A549 (cell line): Measurements from ENCODE around the gene CNTNAP2.

Source experiments
- CBX2 ChIP-seq: fragments of 200-600 bp; sonication (generic); IDR thresholded peaks from 2 replicates; pipeline ENCODE4 v1.6.1; 2016; ENCODE audit warnings: low read depth, mild to moderate bottlenecking, borderline replicate concordance
- CBX8 ChIP-seq: fragments of 200-600 bp; sonication (generic); IDR thresholded peaks from 2 replicates; pipeline ENCODE4 v1.6.1; 2016
- CHD2 ChIP-seq: fragments of 150-350 bp; IDR thresholded peaks from 2 replicates; pipeline ENCODE4 v1.6.1; 2014; ENCODE audit warnings: low read length; ENCODE audit not compliant: partially characterized antibody
- EHF ChIP-seq: fragments of 250-450 bp; sonication (Bioruptor Pico); IDR thresholded peaks from 2 replicates; pipeline ENCODE4 v1.5.0; 2020; ENCODE audit warnings: mild to moderate bottlenecking
- EP300 ChIP-seq, 2 experiments: fragments of >200 bp; sonication (Bioruptor Twin); formaldehyde crosslinking; IDR thresholded peaks; 2 replicates in 1 of 2; 3 replicates in 1 of 2; pipeline ENCODE4 v1.6.1; 2016 to 2017
- KDM1A ChIP-seq: fragments of 200-600 bp; sonication (generic); IDR thresholded peaks from 2 replicates; pipeline ENCODE4 v1.6.1; 2016; ENCODE audit warnings: low read depth, mild to moderate bottlenecking
- POLR2A ChIP-seq: IDR thresholded peaks from 2 replicates; pipeline ENCODE4 v1.6.1; 2012; ENCODE audit warnings: mild to moderate bottlenecking, low read length
- POLR2AphosphoS2 ChIP-seq: conservative IDR thresholded peaks from 2 replicates; pipeline ENCODE4 v1.6.1; 2012; ENCODE audit warnings: low read length, improper control_type of control experiment, inconsistent platforms
- RAD21 ChIP-seq, 2 experiments: fragments of >200 bp in 1 of 2; sonication (Bioruptor Twin) in 1 of 2; formaldehyde crosslinking in 1 of 2; IDR thresholded peaks in 1 of 2; conservative IDR thresholded peaks in 1 of 2; 2 replicates in 1 of 2; 3 replicates in 1 of 2; pipeline ENCODE4 v1.6.1; 2012 to 2018; ENCODE audit warnings: inconsistent platforms in 1 of 2
- SMC3 ChIP-seq: fragments of >200 bp; sonication (Bioruptor Twin); formaldehyde crosslinking; IDR thresholded peaks from 3 replicates; pipeline ENCODE4 v1.6.1; 2018; ENCODE audit warnings: inconsistent platforms
- TF ChIP-seq, protein P1 (sequence below): fragments of >200 bp; sonication (Bioruptor Twin); formaldehyde crosslinking; IDR thresholded peaks from 3 replicates; pipeline ENCODE4 v1.5.1; 2016
- TF ChIP-seq, protein P2 (sequence below): IDR thresholded peaks from 2 replicates; pipeline ENCODE4 v1.6.1; 2012
- TF ChIP-seq, protein P3 (sequence below): fragments of >200 bp; sonication (Bioruptor Twin); formaldehyde crosslinking; IDR thresholded peaks from 3 replicates; pipeline ENCODE4 v1.6.1; 2016
- TF ChIP-seq, protein P4 (sequence below): fragments of 200-600 bp; sonication (generic); IDR thresholded peaks from 2 replicates; pipeline ENCODE4 v1.6.1; 2016; ENCODE audit warnings: antibody characterized with exemption, mild to moderate bottlenecking, moderate library complexity

DNA sequence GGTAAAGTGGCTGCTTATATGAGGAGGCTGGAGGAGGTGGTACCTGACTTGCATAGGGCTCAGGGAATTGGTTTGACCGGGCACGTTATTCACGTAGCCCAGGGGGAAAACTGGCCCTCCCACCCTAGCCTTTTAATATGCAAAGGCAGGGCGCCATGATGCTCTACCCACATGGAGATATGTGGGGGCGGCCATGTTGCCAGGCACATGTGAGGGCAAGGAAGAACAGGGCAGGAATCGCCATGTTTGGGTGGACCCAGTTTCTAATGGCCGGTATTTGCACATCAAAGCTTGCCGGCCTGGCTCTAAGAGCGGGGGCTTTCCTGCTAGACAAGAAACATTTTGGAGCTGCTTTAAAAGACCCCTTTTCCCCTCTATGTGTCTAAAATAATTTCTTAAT lies 1524.2 kb downstream of the CNTNAP2 start:
- TF ChIP-seq SMC3: no peak
- TF ChIP-seq, protein P1, sequence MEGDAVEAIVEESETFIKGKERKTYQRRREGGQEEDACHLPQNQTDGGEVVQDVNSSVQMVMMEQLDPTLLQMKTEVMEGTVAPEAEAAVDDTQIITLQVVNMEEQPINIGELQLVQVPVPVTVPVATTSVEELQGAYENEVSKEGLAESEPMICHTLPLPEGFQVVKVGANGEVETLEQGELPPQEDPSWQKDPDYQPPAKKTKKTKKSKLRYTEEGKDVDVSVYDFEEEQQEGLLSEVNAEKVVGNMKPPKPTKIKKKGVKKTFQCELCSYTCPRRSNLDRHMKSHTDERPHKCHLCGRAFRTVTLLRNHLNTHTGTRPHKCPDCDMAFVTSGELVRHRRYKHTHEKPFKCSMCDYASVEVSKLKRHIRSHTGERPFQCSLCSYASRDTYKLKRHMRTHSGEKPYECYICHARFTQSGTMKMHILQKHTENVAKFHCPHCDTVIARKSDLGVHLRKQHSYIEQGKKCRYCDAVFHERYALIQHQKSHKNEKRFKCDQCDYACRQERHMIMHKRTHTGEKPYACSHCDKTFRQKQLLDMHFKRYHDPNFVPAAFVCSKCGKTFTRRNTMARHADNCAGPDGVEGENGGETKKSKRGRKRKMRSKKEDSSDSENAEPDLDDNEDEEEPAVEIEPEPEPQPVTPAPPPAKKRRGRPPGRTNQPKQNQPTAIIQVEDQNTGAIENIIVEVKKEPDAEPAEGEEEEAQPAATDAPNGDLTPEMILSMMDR: no peak
- no peak for TF ChIP-seq POLR2AphosphoS2
- TF ChIP-seq, protein P2, sequence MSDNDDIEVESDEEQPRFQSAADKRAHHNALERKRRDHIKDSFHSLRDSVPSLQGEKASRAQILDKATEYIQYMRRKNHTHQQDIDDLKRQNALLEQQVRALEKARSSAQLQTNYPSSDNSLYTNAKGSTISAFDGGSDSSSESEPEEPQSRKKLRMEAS: no peak
- no peak for TF ChIP-seq POLR2A
- no peak for TF ChIP-seq CBX8
- no peak for TF ChIP-seq KDM1A
- no peak for TF ChIP-seq RAD21 (conservative IDR thresholded peaks at IDR 0.05 in 1 of 2, IDR thresholded peaks at IDR 0.05 in 1 of 2)
- TF ChIP-seq CBX2: no peak
- no peak for TF ChIP-seq EHF
- no peak for TF ChIP-seq EP300 (IDR thresholded peaks at IDR 0.05)
- no peak for TF ChIP-seq CHD2
- TF ChIP-seq, protein P3, sequence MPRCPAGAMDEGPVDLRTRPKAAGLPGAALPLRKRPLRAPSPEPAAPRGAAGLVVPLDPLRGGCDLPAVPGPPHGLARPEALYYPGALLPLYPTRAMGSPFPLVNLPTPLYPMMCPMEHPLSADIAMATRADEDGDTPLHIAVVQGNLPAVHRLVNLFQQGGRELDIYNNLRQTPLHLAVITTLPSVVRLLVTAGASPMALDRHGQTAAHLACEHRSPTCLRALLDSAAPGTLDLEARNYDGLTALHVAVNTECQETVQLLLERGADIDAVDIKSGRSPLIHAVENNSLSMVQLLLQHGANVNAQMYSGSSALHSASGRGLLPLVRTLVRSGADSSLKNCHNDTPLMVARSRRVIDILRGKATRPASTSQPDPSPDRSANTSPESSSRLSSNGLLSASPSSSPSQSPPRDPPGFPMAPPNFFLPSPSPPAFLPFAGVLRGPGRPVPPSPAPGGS: no peak
- TF ChIP-seq, protein P4, sequence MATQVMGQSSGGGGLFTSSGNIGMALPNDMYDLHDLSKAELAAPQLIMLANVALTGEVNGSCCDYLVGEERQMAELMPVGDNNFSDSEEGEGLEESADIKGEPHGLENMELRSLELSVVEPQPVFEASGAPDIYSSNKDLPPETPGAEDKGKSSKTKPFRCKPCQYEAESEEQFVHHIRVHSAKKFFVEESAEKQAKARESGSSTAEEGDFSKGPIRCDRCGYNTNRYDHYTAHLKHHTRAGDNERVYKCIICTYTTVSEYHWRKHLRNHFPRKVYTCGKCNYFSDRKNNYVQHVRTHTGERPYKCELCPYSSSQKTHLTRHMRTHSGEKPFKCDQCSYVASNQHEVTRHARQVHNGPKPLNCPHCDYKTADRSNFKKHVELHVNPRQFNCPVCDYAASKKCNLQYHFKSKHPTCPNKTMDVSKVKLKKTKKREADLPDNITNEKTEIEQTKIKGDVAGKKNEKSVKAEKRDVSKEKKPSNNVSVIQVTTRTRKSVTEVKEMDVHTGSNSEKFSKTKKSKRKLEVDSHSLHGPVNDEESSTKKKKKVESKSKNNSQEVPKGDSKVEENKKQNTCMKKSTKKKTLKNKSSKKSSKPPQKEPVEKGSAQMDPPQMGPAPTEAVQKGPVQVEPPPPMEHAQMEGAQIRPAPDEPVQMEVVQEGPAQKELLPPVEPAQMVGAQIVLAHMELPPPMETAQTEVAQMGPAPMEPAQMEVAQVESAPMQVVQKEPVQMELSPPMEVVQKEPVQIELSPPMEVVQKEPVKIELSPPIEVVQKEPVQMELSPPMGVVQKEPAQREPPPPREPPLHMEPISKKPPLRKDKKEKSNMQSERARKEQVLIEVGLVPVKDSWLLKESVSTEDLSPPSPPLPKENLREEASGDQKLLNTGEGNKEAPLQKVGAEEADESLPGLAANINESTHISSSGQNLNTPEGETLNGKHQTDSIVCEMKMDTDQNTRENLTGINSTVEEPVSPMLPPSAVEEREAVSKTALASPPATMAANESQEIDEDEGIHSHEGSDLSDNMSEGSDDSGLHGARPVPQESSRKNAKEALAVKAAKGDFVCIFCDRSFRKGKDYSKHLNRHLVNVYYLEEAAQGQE: no peak
